B cell (primary cell): Measurements from ENCODE around the gene POF1B. TPM values are rescaled to one million over a fixed set of nuclear protein-coding genes. Genes with fewer than 3 reads are reported as not detected.

Experiments
- ATAC-seq: fragments of 200-7000 bp; cut with Tn5 transposase; one replicate; pipeline ENCODE4 v1.10.0; 2021; ENCODE audit warnings: low read depth, mild to moderate bottlenecking, moderate number of reproducible peaks, moderate library complexity
- CTCF ChIA-PET: fragments of 350-600 bp; sonication (Branson Sonifier 250); formaldehyde crosslinking; loops from one replicate; lab custom pipeline; 2021; ENCODE audit warnings: antibody characterized with exemption, inconsistent platforms; lab: Charles Lee
- POLR2A ChIA-PET: fragments of 350-600 bp; sonication (Branson Sonifier 250); formaldehyde crosslinking; loops from one replicate; lab custom pipeline; 2021; ENCODE audit warnings: antibody characterized with exemption; lab: Charles Lee
- DNase-seq: peaks from one replicate; pipeline ENCODE4 v3.0.0; 2013
- H2AFZ ChIP-seq: 2 replicates; pipeline ENCODE4 v1.6.1; 2012; ENCODE audit warnings: mild to moderate bottlenecking, low read depth, low read length; ENCODE audit not compliant: insufficient read depth, poor library complexity, severe bottlenecking
- H3K27ac ChIP-seq, 2 donors: 1 replicate in 1 of 2; 2 replicates in 1 of 2; pipeline ENCODE4 v1.5.1; 2012 to 2013; ENCODE audit warnings: low read length in 2 of 2, mild to moderate bottlenecking in 2 of 2, moderate library complexity in 1 of 2
- H3K27me3 ChIP-seq, 4 experiments: fragments of 200-600 bp in 1 of 4; sonication (generic) in 1 of 4; replicated peaks in 1 of 4; 1 replicate in 2 of 4; 2 replicates in 2 of 4; pipeline versions ENCODE4 v1.6.1 to v1.7.0; 2013 to 2016; ENCODE audit warnings: low read length in 3 of 4, mild to moderate bottlenecking in 2 of 4, mixed read lengths in 1 of 4, moderate library complexity in 1 of 4; ENCODE audit not compliant: insufficient read depth in 4 of 4, control insufficient read depth in 3 of 4; ENCODE audit errors: control extremely low read depth in 1 of 4
- H3K36me3 ChIP-seq, 2 experiments: replicated peaks in 1 of 2; 1 replicate in 1 of 2; 2 replicates in 1 of 2; pipeline versions ENCODE4 v1.6.1 to v1.7.1; 2013; ENCODE audit warnings: low read length in 1 of 2; ENCODE audit not compliant: insufficient read depth in 2 of 2, control insufficient read depth in 1 of 2; ENCODE audit errors: control extremely low read depth in 1 of 2, extremely low read depth in 1 of 2
- H3K4me1 ChIP-seq, 2 donors: fragments of 200-600 bp in 1 of 2; sonication (generic) in 1 of 2; 1 replicate in 1 of 2; 2 replicates in 1 of 2; pipeline versions ENCODE4 v1.5.1 to v1.6.1; 2013 to 2017; ENCODE audit warnings: low read length in 2 of 2; ENCODE audit not compliant: control insufficient read depth in 2 of 2, insufficient read depth in 2 of 2
- H3K4me2 ChIP-seq: replicated peaks from 2 replicates; pipeline ENCODE3; 2012; ENCODE audit warnings: mild to moderate bottlenecking, low read depth, low read length; ENCODE audit not compliant: poor library complexity, severe bottlenecking
- H3K4me3 ChIP-seq, 5 experiments: fragments of 200-600 bp in 1 of 5; sonication (generic) in 1 of 5; 1 replicate in 3 of 5; 2 replicates in 2 of 5; pipeline versions ENCODE4 v1.5.1 to v1.7.0; 2011 to 2016; ENCODE audit warnings: low read length in 4 of 5, mild to moderate bottlenecking in 4 of 5, low read depth in 2 of 5, control low read depth in 1 of 5, moderate library complexity in 1 of 5; ENCODE audit not compliant: insufficient read depth in 1 of 5; ENCODE audit errors: control extremely low read depth in 1 of 5, extremely low read depth in 1 of 5
- H3K79me2 ChIP-seq: fragments of 200-600 bp; sonication (generic); one replicate; pipeline ENCODE4 v1.6.0; 2016; ENCODE audit warnings: low read length; ENCODE audit not compliant: control insufficient read depth, insufficient read depth
- H3K9ac ChIP-seq: fragments of 200-600 bp; sonication (generic); 2 replicates; pipeline ENCODE4 v1.6.1; 2017; ENCODE audit warnings: mild to moderate bottlenecking, low read length, moderate library complexity
- H3K9me3 ChIP-seq, 3 donors: one replicate each; pipeline versions ENCODE4 v1.6.1 to v1.7.1; 2013; ENCODE audit warnings: low read length in 2 of 3; ENCODE audit not compliant: control insufficient read depth in 2 of 3, insufficient read depth in 1 of 3; ENCODE audit errors: control extremely low read depth in 1 of 3
- H4K20me1 ChIP-seq: 2 replicates; pipeline ENCODE4 v1.6.0; 2012; ENCODE audit warnings: mild to moderate bottlenecking, low read length; ENCODE audit not compliant: insufficient read depth, control insufficient read depth, poor library complexity, severe bottlenecking
- H3K27ac Mint-ChIP-seq: one replicate; pipeline ENCODE4 v1.8.0; 2021; ENCODE audit warnings: mixed read lengths
- H3K27me3 Mint-ChIP-seq: one replicate; pipeline ENCODE4 v1.8.0; 2021; ENCODE audit warnings: mixed read lengths
- H3K4me1 Mint-ChIP-seq: one replicate; pipeline ENCODE4 v1.8.0; 2021; ENCODE audit warnings: mixed read lengths
- H3K4me3 Mint-ChIP-seq: one replicate; pipeline ENCODE4 v1.8.0; 2021; ENCODE audit warnings: mixed read lengths
- H3K9me3 Mint-ChIP-seq: one replicate; pipeline ENCODE4 v1.8.0; 2022; ENCODE audit warnings: mixed read lengths; ENCODE audit not compliant: insufficient read depth
- CTCF ChIP-seq: fragments of 200-600 bp; IDR thresholded peaks from one replicate; pipeline ENCODE4 v1.8.0; 2022; ENCODE audit warnings: antibody characterized with exemption, mild to moderate bottlenecking
- EZH2 ChIP-seq: IDR thresholded peaks from 2 replicates; pipeline ENCODE4 v1.6.1; 2012; ENCODE audit warnings: borderline replicate concordance, low read depth, mild to moderate bottlenecking, moderate library complexity, low read length; ENCODE audit not compliant: insufficient read depth, poor library complexity, severe bottlenecking
- WGBS: methylation state at CpG from one replicate; pipeline ENCODE4 v1.1.5; 2013; ENCODE audit warnings: missing lambda C conversion rate; ENCODE audit not compliant: insufficient coverage; 5-methylcytosine and 5-hydroxymethylcytosine counted together
- intact Hi-C: fragments of 100-400 bp; cut with micrococcal nuclease; formaldehyde crosslinking; loops from one replicate; pipeline ENCODE4 v1.10.0; 2022
- polyA plus RNA-seq: library from polyadenylated mRNA; depleted of rRNA; stranded (reverse); fragments of >200 nt; gene quantifications from 2 replicates; pipeline ENCODE4 v1.2.3, GENCODE V29; 2012
- total RNA-seq, 2 donors: library from RNA; stranded (reverse); fragments of 120-200 nt in 1 of 2; gene quantifications; 1 replicate in 1 of 2; 2 replicates in 1 of 2; pipeline versions ENCODE4 v1.2.3 to v1.2.4, GENCODE V29; 2013 to 2022

Gene POF1B
- total and polyA plus RNA-seq, 2 donors (not counting 1 experiment from before 2014, with no cell fraction given) = 0.78 to 1.9 TPM

- Histone ChIP-seq H2AFZ (no peak overlapping the region), H3K27me3 (no peaks in the 10 kb centered on the region), H3K4me3 (no peak overlapping the region), H3K9me3 (no peaks in the 10 kb centered on the region), H3K9ac (no peak overlapping the region), H3K27ac (no peak overlapping the region), H3K4me2 (no peak overlapping the region), H3K79me2 (no peaks in the 10 kb centered on the region), H3K36me3 (no peaks in the 10 kb centered on the region), H4K20me1 (no peaks in the 10 kb centered on the region), H3K4me1 (no peaks in the 10 kb centered on the region)
- DNase-seq = no peak
- no peaks in the 10 kb centered on the region for H3K27me3 Mint-ChIP-seq
- ChIA-PET CTCF (no interaction called here), POLR2A (no interaction called here)
- TF ChIP-seq CTCF (no peak), EZH2 (no peak)
- intact Hi-C loops = no loop called here
- WGBS = no CpG with 5 or more reads among the region's 2 CpGs
- H3K9me3 Mint-ChIP-seq = no peaks in the 10 kb centered on the region
- peak overlapping the region; percentile 65 for H3K4me3 Mint-ChIP-seq
- no peak for ATAC-seq
- peaks cover 3% of the 10 kb centered on the region for H3K4me1 Mint-ChIP-seq
- no peak overlapping the region for H3K27ac Mint-ChIP-seq
These were observed 1.0 kb downstream of the POF1B start for GRCh38 chrX:85378461-85378860.

- 20% methylated on average over 1 of the region's 5 CpGs for WGBS
- ChIA-PET CTCF (no interaction called here), POLR2A (no interaction called here)
- peaks cover 3% of the 10 kb centered on the region for H3K4me1 Mint-ChIP-seq
- Histone ChIP-seq H3K27me3 (no peaks in the 10 kb centered on the region), H2AFZ (no peak overlapping the region), H3K79me2 (no peaks in the 10 kb centered on the region), H3K36me3 (no peaks in the 10 kb centered on the region), H4K20me1 (no peaks in the 10 kb centered on the region), H3K9me3 (no peaks in the 10 kb centered on the region), H3K4me1 (no peaks in the 10 kb centered on the region), H3K27ac (no peak overlapping the region), H3K9ac (no peak overlapping the region), H3K4me3 (no peak overlapping the region), H3K4me2 (no peak overlapping the region)
- TF ChIP-seq EZH2 (no peak), CTCF (no peak)
- DNase-seq = no peak
- intact Hi-C loops = no loop called here
- ATAC-seq = no peak
- no peak overlapping the region for H3K27ac Mint-ChIP-seq
- no peaks in the 10 kb centered on the region for H3K9me3 Mint-ChIP-seq
- H3K27me3 Mint-ChIP-seq = no peaks in the 10 kb centered on the region
- no peak overlapping the region for H3K4me3 Mint-ChIP-seq
These were observed 4.1 kb downstream of the POF1B start for GRCh38 chrX:85375333-85375738.
